Osteocyte (in vitro differentiated cells): ENCODE measurements around the gene CLTRN. TPM values are rescaled to one million over a fixed set of nuclear protein-coding genes. Genes with fewer than 3 reads are reported as not detected.

ENCODE experiments used
- DNase-seq: peaks from one replicate; pipeline ENCODE4 v3.0.0; 2021; ENCODE audit warnings: mixed read lengths; ENCODE audit not compliant: unreplicated experiment; ENCODE audit errors: extremely low spot score
- H3K27ac Mint-ChIP-seq: one replicate; pipeline ENCODE4 v1.8.0; 2021; ENCODE audit warnings: mild to moderate bottlenecking, mixed read lengths; ENCODE audit not compliant: unreplicated experiment
- H3K27me3 Mint-ChIP-seq: one replicate; pipeline ENCODE4 v1.8.0; 2021; ENCODE audit warnings: mixed read lengths; ENCODE audit not compliant: unreplicated experiment
- H3K36me3 Mint-ChIP-seq: one replicate; pipeline ENCODE4 v1.8.0; 2021; ENCODE audit warnings: mixed read lengths; ENCODE audit not compliant: unreplicated experiment
- H3K4me1 Mint-ChIP-seq: one replicate; pipeline ENCODE4 v1.8.0; 2021; ENCODE audit warnings: mixed read lengths; ENCODE audit not compliant: unreplicated experiment
- H3K4me3 Mint-ChIP-seq: one replicate; pipeline ENCODE4 v1.8.0; 2021; ENCODE audit warnings: mild to moderate bottlenecking, moderate library complexity, mixed read lengths; ENCODE audit not compliant: unreplicated experiment
- H3K9me3 Mint-ChIP-seq: one replicate; pipeline ENCODE4 v1.8.0; 2021; ENCODE audit warnings: mixed read lengths; ENCODE audit not compliant: unreplicated experiment
- total RNA-seq: library from RNA; stranded (reverse); gene quantifications from 2 replicates; pipeline ENCODE4 v1.2.1, GENCODE V29; 2021
- TF ChIP-seq, protein P1 (sequence below): fragments of 200-600 bp; sonication (generic); IDR thresholded peaks from 2 replicates; pipeline ENCODE4 v1.5.0; 2021; ENCODE audit warnings: antibody characterized with exemption, mild to moderate bottlenecking, moderate library complexity

The CLTRN gene
- total RNA-seq, 1 donor from 2014 or later: not detected

DNA sequence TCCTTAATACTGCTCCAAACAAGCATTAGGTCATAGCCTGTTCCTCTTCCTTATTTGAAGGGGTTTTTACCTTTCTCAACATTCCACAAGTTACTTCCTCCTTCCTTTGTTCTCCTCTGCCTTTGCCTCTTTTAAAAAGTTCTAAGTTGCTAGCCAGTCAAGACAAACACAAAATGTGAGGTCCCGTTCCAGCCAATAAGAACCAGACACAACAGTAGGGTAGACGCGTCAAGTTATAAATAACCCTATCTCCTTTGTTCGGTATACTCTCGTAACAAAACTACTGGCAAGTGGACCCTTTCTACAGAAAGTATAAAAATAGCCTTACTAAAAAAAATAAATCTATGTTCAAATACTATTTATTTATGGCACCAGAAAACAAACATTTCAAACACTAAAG is 57.5 kb downstream of the CLTRN start:
- no peaks in the 10 kb centered on the region for H3K36me3 Mint-ChIP-seq
- H3K4me1 Mint-ChIP-seq: no peaks in the 10 kb centered on the region
- TF ChIP-seq, protein P1, sequence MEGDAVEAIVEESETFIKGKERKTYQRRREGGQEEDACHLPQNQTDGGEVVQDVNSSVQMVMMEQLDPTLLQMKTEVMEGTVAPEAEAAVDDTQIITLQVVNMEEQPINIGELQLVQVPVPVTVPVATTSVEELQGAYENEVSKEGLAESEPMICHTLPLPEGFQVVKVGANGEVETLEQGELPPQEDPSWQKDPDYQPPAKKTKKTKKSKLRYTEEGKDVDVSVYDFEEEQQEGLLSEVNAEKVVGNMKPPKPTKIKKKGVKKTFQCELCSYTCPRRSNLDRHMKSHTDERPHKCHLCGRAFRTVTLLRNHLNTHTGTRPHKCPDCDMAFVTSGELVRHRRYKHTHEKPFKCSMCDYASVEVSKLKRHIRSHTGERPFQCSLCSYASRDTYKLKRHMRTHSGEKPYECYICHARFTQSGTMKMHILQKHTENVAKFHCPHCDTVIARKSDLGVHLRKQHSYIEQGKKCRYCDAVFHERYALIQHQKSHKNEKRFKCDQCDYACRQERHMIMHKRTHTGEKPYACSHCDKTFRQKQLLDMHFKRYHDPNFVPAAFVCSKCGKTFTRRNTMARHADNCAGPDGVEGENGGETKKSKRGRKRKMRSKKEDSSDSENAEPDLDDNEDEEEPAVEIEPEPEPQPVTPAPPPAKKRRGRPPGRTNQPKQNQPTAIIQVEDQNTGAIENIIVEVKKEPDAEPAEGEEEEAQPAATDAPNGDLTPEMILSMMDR: no peak
- peaks cover 4% of the 10 kb centered on the region for H3K27me3 Mint-ChIP-seq
- no peak overlapping the region for H3K4me3 Mint-ChIP-seq
- peaks cover 3% of the 10 kb centered on the region for H3K9me3 Mint-ChIP-seq
- no peak for DNase-seq
- no peak overlapping the region for H3K27ac Mint-ChIP-seq

DNA sequence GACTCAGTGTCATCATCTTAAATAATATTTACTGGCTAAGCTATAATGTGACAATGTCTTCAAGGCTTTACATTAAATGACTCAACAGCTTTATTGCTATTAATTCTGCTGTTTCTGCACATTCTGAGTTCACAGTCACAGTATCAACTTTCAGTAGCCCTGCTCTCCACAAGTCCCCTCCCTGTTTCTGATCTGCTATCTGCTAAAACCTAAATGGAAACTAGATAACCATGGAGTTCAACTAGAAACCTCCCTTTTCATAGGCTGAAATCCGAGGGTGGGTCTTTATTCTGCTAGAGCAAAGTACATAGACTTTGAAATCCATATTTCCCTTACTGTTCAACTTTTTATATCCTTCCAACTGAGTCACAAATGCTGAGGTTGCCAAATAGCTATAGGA is 58.5 kb downstream of the CLTRN start:
- Mint-ChIP-seq H3K4me1 (no peaks in the 10 kb centered on the region), H3K4me3 (no peak overlapping the region), H3K36me3 (no peaks in the 10 kb centered on the region), H3K27me3 (peaks cover 4% of the 10 kb centered on the region), H3K27ac (no peak overlapping the region), H3K9me3 (peaks cover 3% of the 10 kb centered on the region)
- DNase-seq: no peak
- TF ChIP-seq, protein P1: no peak

DNA sequence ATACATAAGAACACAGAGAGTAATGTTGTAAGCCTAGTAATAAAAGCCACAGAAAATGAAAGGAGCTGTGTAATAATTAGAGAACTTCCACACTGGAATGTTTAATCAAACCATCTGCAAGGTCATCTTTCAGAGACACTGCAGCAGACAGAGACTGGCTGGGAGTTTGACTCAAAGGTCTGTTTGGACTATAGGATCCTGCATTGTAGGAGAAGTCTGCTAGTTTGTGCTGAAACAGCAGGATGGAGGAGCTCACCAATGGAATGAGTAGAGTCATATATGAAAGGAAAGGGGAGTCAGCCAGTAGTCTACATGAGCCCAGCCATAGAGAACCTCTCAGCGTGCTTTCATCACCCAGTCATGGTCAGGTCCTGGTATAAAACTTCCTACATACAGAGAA is 59.4 kb downstream of the CLTRN start:
- TF ChIP-seq, protein P1: no peak
- no peaks in the 10 kb centered on the region for H3K4me1 Mint-ChIP-seq
- no peak overlapping the region for H3K27ac Mint-ChIP-seq
- peaks cover 4% of the 10 kb centered on the region for H3K27me3 Mint-ChIP-seq
- no peak for DNase-seq
- H3K36me3 Mint-ChIP-seq: no peaks in the 10 kb centered on the region
- H3K9me3 Mint-ChIP-seq: peaks cover under 1% of the 10 kb centered on the region
- H3K4me3 Mint-ChIP-seq: no peak overlapping the region

DNA sequence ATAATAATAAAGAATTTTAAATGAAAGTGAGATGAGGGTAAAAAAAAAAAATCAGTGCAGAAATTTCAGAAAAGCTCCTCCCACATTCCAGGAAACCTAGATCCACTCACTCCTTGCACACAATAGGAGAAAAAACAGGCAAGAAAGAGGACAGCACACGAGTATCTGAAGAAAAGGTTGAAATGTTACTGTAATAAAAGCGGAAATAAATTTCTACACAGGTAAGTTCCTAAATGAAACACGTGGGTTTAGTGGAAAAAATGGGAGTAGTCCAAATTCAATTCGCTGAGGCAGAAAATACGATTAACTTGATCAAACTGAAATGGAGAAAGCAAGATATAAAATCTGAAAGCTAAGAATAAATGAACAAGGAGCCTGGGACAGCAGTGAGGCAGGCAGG is 61.8 kb downstream of the CLTRN start:
- Mint-ChIP-seq H3K27ac (no peak overlapping the region), H3K9me3 (no peaks in the 10 kb centered on the region), H3K36me3 (no peaks in the 10 kb centered on the region), H3K27me3 (peaks cover 4% of the 10 kb centered on the region), H3K4me3 (no peak overlapping the region), H3K4me1 (no peaks in the 10 kb centered on the region)
- DNase-seq: no peak
- TF ChIP-seq, protein P1: no peak

DNA sequence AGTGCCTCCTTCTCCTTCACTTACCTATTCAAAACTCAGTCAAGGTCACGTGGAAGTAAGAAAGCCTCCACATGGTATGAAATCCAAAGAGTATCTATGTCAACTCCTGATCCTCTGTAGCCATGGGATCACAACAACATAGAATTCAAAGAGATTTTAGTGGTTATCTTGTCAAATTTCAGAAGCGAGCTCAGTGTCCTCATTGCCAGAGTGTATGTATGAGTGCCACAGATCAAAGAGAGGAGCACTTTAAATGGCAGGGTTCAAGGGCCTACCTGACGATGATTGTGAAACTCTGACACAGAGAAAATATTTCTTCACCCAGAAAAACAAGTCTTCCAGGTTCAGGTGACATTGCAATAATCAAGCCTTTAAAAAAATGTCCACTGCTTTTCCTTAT is 62.7 kb downstream of the CLTRN start:
- H3K9me3 Mint-ChIP-seq: no peaks in the 10 kb centered on the region
- no peaks in the 10 kb centered on the region for H3K36me3 Mint-ChIP-seq
- H3K4me3 Mint-ChIP-seq: no peak overlapping the region
- no peak for DNase-seq
- H3K4me1 Mint-ChIP-seq: no peaks in the 10 kb centered on the region
- peaks cover 2% of the 10 kb centered on the region for H3K27me3 Mint-ChIP-seq
- TF ChIP-seq, protein P1: no peak
- no peak overlapping the region for H3K27ac Mint-ChIP-seq
